CD4-positive, alpha-beta T cell treated with Interleukin-12 subunit alpha and Interleukin-12 subunit beta, for 1 hour (primary cell): ENCODE data around the gene AGPAT4.

Experiments used
- DNase-seq: peaks from one replicate; pipeline ENCODE4 v3.0.0-alpha.2; 2020

Gene AGPAT4

DNA sequence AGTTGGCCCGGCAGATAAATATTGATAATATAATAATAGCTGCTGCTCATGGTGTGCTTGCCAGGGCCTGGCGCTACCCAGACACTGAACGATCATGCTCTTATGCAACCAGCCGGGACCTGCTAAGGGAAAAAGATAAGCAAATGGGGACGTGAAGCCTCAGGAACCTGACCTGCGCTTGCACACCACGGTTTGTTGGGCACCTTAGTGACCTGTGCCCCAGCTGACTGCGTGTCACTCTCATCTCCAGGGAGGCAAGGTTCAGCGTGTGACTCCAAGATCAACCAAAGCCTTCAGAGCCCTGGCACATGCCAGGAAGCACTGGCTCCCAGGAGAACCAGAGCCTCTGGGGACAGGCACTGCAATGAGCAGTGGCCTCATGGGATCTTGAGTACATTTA lies 111.1 kb downstream of the AGPAT4 start:
- no peak for DNase-seq

DNA sequence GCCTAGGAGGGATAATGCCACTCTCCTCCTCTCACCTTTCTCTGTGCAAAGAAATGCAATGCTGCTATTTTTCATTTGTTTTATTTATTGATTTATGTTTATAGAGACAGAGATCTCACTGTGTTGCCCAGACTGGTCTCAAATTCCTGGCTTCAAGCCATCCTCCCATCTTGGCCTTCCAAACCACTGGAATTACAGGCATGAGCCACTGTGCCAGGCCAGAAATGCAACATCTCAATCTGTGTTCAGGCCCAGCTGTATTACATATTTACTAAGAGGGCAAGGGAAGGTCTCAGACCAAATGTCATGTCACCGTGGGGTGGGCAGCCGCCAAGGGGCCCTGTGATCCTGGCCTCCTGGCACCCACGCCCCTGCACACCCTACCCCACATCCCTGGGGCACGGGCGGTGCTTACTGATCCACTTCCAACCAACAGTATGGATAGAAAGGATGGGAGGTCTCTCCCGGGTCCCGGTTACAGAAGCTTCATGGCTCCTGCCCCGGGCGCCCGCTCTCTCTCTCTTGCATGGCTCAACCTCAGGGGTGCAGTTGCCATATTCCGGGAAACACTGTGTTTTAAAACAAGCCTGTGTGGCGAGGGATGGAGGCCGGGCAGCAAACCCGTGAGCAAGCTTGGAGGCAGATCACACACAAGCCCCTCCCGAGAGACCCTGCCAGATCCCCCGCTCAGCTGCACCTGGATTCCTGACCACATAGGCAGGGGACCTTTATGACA lies 111.8 kb downstream of the AGPAT4 start:
- no peak for DNase-seq

DNA sequence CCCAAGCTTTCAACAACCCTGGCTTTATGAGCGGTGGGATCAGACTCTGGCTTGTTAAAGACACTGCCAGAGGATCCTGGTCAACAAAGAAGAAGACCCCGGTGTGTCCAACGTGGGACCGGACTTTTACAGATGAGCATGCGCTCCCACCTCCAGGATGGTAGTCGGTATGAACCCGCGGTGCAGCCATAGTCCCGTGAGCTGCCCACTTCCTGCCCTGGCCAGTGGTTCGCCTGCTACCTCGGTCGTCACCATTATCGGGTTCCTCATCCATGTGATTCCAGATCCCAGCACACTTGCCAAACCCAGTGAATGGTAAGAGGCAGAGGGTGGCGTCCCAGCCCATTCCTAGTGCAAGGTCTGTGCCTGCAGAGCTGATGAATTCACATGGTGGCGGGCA lies 112.7 kb downstream of the AGPAT4 start:
- DNase-seq: no peak

DNA sequence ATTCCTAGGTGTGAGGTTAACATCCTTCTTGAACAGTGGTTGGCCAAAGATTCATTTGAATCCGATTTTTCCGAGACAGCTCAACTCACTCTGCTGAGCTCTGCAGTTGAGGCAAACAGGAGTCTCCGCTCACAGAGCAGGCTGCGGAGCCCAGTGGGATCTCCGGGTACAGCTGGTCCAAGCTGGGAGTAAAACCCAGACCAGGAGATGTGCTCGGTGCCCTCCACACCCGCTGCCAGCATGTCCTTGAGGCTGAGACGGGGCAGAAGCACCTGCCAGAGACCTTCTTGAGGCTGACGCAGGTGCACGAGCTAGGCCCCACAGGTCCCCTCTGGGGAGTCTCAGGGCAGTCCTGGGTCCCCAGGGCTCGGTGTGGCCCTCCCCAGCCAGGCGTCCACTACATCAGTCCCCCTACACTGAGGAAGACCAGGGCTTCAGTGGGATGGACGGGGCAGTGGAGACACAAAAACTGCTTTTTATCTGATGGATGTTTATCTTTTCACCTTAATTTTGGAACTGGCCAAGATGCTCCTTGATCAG lies 119.0 kb downstream of the AGPAT4 start:
- no peak for DNase-seq

DNA sequence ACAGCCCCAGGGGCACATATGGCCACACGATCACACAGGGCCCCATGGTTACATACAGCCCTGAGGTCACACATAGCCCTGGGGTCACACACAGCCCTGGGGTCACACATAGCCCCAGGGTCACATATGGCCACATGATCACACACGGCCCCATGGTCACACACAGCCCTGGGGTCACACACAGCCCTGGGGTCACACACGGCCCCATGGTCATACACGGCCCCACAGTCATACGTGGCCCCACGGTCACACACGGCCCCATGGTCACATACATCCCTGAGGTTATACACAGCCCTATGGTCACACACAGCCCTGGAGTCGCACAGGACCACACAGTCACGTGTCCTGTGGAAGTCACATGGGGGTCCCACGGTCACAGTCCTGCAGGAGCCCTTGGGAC lies 120.1 kb downstream of the AGPAT4 start:
- DNase-seq: no peak

DNA sequence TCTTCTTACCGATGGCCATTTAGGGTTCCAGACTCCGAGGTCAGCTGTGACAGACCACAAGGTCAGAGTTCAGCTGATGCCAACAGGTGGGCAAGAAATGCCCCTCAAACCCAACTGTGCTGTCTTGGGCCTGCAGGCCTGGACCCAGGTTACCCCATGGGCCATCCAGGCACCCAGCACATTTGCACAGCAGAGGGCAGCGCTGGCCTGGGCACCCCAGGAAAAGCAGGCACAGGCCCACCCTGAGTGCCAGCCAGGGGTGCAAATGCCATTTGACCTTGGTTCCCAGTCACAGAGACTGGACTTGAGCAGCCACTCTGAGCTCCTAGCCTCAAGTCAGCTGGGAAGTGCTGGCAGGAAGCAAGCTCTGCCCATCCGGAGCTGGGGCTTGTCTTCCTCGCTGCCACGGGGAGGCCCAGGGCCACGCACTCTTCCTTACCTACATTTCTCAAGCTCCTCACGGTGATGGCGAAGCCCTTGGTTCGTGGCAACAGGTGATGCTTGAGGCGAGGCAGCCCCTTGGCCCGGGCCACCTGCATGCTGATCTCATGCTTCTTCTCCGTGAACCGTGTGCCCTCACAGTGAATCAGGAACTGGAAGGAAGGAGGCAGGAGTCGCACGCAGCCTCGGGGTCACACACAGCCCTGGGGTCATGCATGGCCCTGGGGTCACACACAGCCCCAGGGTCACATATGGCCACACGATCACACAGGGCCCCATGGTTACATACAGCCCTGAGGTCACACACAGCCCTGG lies 120.8 kb downstream of the AGPAT4 start:
- DNase-seq: no peak

DNA sequence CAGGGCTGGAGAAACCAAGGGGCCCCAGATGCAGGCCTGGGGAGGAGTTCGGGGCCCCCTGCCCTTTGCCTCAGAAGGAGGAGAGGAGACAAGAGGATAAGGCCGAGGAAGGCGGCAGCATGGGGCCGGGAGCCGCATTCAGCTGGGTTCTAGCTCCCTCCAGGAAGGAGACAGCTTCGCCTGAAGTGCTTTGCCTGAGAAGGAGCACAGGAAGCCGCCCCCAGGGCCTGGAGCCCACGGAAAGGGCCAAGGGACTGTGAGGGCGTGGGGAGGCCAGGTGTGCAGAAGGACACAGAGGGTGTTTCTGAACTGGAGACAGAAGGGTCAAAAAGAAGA lies 121.4 kb downstream of the AGPAT4 start:
- no peak for DNase-seq

DNA sequence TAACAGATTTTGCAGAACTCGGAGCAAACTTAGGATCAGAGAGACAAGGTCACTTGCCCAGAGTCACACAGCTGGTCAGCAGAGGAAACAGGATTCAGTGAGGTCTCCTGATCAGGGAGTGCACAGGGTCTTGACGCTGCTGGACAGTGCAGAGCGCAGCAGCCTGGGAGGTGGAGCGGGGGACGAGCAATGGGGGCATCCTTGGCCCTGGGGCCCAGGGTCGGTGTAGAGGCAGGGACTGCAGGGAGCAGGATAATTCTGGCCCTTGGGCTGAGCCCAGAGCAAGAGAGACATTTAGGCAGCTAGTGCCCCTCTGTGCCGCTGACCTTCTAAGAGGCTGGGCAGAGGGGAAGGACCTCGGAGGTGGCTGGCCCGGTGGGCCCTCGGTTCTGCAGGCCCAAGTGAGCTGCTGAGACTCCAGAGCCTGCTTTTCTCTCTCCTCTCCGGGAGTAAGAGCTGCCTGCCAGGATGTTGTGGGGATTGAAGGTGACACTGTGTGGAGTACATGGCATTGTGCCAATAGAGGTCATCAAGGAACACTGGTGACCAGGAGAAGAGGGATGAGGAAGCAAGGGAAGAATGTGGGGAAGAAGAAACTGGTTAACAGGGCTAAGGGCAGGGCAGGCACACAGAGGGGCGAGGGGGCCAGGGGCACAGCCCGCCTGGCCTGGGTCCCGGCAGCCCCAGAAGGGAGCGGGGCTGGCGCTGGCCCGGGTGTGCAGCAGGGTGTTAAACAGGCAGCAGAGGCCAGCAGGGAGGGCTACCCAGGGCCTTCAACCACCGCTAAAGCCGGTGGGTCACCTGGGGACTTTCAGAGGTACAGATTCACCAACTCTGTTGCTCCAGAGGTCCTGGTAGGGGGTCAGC lies 122.0 kb downstream of the AGPAT4 start:
- DNase-seq: no peak

DNA sequence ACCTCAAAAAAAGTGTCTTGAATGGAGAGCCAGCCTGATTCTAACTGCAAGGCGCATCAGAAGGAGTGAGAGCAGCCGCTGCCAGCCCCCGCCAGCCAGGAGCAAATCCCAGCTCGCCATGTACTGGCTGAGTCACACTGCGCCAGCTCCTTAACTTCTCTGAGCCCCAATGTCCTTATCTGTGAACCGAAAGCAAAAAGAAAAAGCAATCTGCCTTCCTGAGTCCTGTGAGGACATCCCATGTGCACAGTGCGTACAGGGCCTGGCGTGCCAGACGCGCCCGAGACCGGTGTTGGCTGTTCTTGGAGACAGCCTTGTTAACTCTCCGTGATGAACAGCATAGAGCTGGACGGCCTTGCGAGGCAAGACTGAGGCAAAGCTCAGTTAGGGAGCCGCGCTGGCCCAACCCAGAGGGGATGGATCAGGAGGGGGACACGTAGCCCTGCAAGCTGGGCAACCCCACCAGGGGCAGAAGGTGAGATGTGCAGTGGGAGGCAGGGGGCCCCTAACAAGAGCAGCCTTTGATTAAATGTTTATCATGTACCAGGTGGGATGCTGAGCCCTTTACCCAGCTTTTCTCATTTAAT lies 122.7 kb downstream of the AGPAT4 start:
- DNase-seq: no peak

DNA sequence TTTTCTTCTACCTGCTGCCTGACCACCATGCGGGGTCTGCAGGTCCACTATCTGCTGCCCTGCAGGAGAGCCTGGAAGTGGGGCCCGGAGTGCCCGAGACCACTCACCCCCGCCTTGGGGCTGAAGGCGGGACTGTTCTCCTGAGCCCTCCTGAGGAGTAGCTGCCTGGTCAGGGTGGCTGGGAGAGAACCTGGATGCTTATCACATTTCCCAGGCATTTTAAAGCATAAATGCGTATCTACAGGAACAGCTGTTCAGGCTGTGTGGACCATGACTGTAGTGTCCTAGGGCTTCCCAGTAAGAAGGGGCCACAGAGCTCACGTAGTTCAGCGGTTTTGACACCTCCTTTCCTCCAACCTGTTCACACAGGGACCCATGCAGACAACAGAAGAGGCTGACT lies 123.3 kb downstream of the AGPAT4 start:
- DNase-seq: no peak

DNA sequence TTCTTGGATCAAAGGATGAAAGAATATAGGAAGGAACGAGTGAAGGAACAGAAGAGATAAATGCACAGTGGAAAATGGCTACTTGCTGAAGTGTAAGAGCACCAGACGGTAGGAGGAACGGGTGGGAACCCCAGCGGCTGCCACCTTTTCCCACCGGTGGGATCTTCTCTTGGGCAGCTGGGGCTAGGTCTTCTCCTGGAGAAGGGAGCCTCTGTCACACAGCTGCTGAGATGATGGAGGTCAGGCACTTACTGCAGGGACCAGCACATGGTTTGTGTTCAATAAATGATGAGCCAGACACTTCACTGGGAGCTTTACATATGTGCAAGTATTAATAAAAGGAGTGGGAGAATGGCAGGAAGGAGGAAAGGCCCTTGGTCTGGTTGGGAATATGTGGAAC lies 123.7 kb downstream of the AGPAT4 start:
- DNase-seq: no peak

DNA sequence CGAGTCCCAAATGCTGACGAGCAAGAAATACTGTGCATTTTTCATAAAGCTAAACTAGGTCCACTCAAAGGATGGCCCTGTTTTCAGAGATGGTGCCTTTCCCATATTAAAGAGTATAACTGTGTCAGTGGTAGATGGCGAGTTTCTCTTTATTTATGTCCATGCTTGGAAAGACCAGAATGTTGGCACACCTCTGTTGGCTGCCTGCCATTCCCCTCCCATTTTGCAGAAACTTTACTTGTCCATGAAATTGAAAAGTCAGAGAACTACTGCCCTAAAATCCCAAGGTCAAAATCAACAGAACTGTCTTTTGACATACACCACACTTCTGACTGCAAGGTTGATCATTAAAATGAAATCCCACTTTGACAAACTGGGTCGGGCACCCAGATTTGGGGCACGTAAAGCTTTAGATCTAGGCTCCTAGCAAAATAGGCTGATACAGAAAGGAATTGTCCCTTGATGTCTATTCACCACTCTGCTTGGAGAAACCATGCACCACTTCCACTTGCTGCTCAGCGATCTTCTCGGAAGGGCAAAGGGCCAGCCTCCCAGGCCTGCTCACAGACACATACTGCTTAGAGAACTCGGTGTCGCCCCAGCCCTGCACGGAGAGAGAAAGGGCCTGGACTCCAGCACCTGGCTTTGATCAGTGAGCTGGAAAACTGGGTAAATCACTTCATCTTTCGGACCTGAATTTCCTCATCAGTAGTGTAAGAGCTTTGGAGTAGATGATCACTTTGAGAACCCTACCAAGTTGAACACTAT lies 130.0 kb downstream of the AGPAT4 start:
- no peak for DNase-seq

DNA sequence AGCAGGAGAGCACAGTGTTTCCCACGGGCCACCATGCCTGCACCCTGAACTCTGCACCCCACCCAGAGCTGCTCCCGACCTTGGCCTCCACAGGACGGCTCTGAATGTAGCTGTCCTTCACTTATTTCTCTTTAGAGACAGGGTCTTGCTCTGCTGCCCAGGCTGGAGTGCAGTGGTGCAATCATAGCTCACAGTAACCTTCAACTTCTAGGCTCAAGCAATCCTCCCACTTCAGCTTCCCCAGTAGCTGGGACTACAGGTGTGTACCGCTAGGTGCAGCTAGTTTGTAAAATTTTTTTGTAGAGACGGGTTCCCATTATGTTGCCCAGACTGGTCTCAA lies 130.9 kb downstream of the AGPAT4 start:
- DNase-seq: no peak

DNA sequence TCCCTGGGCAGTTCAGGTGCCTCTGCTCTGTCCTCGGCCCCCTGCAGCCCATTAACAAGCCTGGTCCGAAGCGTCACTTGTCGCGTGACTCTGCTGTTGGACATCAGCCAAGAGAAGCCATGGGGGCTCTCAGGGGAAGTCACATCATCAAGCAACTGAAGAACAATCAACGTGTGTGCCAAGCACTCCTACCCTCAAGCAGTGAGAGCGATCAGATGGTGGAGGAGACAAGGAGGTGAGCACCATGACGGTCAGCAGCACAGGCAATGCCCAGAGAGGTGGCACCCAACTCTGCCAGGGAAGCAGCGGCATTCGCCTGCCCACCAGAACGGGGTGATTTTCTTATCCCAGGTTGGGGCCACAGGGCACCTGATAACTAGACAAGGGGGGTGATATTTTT lies 132.7 kb downstream of the AGPAT4 start:
- no peak for DNase-seq

DNA sequence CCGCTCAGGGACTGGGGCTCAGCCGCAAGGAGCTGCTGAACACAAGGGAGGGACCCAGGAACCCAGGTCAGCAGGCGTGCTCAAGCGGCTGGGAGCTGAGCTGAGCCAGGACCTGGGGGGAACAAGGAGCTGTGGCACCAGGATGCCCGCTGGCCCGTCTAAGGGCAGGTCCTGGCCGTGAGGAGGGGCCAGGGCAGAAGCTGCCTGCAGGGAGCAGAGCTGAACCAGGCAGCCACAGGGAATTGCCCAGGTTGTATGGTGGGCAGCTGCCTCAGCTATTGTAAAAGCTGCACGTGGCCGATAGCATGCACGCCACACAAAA lies 133.3 kb downstream of the AGPAT4 start:
- DNase-seq: no peak

DNA sequence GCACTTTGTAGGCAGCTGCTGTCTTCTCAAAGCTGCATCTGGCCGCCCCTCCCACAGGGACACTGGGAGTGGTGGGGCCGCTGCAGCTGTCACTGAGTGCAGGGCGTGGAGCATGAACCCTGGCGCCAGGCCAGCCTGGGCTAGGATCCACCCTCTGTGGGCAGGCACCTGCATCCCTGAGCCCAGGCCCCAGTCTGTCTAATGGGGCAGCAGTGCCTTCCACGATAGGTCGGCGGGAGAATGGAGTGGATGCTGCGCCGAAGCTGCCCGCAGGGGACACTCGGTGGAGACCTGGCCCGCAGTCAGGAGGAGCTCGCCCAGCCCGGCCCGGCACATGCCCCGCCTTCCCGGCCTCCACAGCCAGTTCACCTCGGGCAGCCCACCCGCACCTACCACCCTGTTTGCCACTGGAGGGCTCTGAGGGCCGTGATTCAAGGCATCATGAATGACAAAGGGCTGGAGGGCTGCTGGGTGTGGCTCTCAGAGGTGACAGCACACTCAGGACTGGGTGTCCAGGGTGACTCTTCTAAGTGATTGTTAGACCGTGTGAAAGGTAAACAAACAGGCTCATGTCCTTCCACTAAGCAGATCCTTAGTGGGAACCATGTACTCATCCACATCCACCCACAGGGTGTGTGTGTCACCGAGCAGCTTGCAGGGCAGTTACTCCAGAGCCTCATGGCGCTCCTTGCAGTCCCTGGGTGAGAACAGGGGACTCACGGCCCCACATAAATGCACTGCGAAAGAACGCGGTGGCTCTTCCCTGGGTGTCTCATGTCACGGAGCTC lies 133.9 kb downstream of the AGPAT4 start:
- DNase-seq: no peak

DNA sequence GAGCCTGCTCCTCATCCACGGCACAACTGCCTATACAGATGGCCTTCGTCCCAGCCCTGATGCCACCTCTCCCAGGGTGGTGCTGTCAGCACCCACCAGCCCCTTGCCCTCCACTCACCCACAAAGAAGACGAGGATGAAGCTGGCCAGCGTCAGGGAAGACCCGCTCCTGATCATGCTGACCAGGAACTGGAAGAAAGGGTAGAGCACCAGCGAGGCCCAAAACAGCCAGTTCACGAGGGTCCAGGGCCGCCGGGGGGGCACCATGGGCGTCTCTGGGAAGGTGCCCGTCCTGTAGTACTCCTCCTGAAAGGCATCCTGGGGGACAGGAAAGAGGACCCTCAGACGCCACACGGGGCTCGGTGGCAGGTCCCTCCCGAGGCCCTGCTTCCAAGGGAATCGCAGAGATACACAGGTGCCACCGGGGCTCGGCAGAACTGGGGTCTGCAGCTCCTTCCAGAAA lies 134.5 kb downstream of the AGPAT4 start:
- DNase-seq: no peak

DNA sequence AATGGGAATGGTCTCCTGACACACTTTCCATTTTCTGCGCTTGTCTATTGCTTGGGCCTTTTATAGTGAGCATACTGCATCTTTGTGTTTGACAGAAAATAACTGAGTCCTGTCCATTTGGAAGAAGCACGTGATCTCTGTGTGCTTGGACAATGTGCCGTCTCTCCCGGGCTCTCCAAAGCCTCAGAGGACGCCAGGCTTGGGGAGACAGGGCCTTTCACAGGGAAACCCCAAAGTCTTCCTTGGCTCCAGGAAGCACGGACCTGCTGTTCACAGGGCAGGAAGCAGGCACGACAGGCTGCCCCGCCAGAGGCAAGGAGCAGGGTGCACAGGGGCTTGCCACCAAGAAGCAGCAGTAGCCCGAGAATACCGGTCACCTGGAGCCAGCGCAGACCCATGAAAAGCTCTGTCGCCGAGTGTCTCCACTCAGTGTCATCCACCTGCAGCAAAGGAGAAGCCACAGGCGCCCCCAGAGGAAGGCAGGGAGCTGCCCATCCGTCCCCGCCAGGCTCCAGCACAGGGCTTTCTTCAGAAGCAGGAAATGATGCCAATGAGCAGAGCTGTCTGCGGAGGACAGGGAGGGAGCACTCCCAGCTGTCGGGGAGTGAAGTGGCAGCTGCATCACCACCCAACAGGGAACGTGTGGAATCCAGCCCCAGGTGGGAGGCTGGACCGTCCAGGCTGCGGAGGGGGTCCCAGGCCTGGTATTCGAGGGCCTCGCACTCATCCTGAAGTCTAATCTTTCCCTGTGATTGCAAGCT lies 135.1 kb downstream of the AGPAT4 start:
- no peak for DNase-seq

DNA sequence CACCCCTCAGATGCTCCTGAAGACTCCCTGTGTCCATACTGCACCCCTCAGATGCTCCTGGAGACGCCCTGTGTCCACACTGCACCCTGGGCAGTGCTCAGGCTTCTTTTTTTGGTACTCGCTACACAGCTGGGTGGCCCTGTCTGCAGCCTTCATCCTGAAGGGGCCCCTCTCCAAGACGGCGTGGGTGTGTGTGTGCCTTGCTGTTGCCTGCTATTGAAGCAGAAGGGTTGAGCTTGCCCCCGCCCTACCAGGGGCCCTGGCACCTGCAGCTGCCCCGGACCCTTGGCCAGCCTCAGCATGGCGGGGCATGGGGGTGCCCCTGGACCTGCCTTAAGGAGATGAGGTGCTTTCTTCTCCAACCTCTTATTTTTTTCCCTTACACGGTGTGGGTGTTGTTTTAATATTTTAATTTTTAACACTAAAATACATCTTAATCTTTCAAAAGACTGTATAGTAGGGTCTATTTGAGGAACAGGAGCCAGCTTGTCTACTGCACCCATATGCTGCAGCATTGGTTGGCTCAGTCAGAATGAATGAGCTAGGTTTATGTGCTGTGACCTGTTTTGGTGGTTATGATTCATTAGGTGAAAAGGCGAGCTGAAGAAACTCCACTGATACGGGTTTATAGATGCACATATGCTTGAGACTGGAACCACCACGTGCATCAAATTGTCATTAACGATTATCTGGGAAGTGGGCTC lies 135.9 kb downstream of the AGPAT4 start:
- DNase-seq: no peak

DNA sequence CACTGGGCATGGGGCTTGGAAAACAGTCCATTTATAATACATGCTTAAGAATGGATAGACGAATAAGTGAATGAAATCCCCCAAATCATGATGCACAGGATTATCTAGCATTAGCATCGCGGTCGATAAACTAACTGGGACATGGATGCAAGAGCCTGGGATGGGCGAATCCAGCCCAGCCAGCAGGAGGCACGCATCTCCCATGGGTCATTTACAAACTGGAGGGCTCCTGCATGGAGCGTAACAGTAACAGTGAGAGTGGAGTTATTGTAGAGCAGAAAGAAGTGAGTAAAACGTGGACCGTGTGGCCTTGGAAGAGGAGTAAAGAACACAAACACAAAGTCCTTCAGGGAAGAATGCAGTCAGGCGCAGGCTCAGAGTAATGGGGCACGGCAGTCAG lies 136.5 kb downstream of the AGPAT4 start:
- no peak for DNase-seq
